ENCODE results near the gene AMH. TPM values are rescaled to one million over a fixed set of nuclear protein-coding genes. Genes with fewer than 3 reads are reported as not detected.
A peak's percentile ranks its signal among the peaks of the same experiment; 100 is the strongest.

Gene AMH
- total and polyA plus RNA-seq, 2 of the 13 experiments (the other 11 are each of a cell fraction or from before 2014, with no cell fraction given) = 0.03 to 0.18 TPM

DNA sequence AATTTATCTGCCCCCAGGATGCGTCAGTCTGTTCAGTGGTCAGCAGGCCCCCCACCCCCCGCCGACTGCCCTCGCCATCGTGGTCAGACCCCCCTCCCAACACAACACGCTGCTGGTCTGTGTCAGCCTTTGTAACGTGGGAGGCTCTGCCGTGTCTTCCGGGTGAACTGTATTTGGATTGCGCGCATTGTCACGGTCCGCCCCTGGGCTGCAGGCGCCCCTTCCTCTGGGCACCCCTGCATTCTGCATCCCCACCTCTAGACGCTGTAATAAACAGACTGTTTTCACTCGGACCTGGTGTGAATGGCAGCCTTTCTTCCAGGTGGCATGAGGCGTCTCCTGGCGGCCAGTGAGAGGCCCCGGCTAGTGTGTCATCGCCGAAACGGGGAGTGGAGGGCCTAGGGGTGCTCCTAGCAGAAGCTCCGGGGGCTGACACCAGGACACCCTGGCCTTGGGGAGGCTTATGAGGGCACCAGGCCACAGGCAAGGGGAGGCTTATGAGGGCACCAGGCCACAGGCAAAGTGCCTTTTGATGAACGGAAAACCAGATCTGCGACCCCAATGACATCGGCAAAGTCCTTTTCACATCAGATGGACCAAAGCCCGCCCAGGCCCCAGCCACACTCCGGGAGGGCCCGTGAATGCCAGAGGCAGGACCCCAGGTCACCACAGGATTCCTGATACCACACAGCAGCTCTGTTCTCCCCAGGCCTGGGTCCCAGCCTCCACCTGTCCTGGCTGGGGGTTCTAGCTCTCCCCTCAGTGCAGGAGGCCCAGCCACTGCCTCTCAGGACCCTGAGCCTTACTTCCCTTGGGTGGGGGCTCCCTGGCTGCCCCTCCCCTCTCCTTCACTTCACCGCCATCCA, 16.6 kb upstream of the AMH start (continued):
- TF ChIP-seq ZNF333 (CRISPR knock-in tag; IDR thresholded peaks at IDR 0.05; ENCODE audit: borderline replicate concordance) = no peak
- peak; percentile 81 for TF ChIP-seq AGO1 (IDR thresholded peaks at IDR 0.05; ENCODE audit: low read depth, low read length, poor library complexity, severe bottlenecking)
- no peak for TF ChIP-seq CBX2 (IDR thresholded peaks at IDR 0.05; ENCODE audit: low read depth, low read length)
- no peak for TF ChIP-seq CBX2 (CRISPR knock-in tag; IDR thresholded peaks at IDR 0.05; ENCODE audit: low read depth)
- TF ChIP-seq HMGA1 (CRISPR knock-in tag; conservative IDR thresholded peaks at IDR 0.05) = no peak
- peak; percentile 25; the same call in 1 of the 2 replicates for TF ChIP-seq MED1 (CRISPR knock-in tag; IDR thresholded peaks at IDR 0.05)
- TF ChIP-seq ZNF589 (CRISPR knock-in tag; conservative IDR thresholded peaks at IDR 0.05) = 0 out of 2 replicates have a peak, but pooled peaks have one; percentile 13
- TF ChIP-seq NFYC (CRISPR knock-in tag; IDR thresholded peaks at IDR 0.05) = no peak
- TF ChIP-seq CHD4 (IDR thresholded peaks at IDR 0.05; ENCODE audit: borderline replicate concordance, low read length) = no peak
- no peak for TF ChIP-seq SMAD3 (CRISPR knock-in tag; IDR thresholded peaks at IDR 0.05)
- TF ChIP-seq, protein P1, sequence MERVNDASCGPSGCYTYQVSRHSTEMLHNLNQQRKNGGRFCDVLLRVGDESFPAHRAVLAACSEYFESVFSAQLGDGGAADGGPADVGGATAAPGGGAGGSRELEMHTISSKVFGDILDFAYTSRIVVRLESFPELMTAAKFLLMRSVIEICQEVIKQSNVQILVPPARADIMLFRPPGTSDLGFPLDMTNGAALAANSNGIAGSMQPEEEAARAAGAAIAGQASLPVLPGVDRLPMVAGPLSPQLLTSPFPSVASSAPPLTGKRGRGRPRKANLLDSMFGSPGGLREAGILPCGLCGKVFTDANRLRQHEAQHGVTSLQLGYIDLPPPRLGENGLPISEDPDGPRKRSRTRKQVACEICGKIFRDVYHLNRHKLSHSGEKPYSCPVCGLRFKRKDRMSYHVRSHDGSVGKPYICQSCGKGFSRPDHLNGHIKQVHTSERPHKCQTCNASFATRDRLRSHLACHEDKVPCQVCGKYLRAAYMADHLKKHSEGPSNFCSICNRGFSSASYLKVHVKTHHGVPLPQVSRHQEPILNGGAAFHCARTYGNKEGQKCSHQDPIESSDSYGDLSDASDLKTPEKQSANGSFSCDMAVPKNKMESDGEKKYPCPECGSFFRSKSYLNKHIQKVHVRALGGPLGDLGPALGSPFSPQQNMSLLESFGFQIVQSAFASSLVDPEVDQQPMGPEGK (CRISPR knock-in tag; IDR thresholded peaks at IDR 0.05) = 0 out of 2 replicates have a peak, but pooled peaks have one; percentile 9
- TF ChIP-seq, protein P2, sequence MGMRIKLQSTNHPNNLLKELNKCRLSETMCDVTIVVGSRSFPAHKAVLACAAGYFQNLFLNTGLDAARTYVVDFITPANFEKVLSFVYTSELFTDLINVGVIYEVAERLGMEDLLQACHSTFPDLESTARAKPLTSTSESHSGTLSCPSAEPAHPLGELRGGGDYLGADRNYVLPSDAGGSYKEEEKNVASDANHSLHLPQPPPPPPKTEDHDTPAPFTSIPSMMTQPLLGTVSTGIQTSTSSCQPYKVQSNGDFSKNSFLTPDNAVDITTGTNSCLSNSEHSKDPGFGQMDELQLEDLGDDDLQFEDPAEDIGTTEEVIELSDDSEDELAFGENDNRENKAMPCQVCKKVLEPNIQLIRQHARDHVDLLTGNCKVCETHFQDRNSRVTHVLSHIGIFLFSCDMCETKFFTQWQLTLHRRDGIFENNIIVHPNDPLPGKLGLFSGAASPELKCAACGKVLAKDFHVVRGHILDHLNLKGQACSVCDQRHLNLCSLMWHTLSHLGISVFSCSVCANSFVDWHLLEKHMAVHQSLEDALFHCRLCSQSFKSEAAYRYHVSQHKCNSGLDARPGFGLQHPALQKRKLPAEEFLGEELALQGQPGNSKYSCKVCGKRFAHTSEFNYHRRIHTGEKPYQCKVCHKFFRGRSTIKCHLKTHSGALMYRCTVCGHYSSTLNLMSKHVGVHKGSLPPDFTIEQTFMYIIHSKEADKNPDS (CRISPR knock-in tag; IDR thresholded peaks at IDR 0.05) = no peak
- TF ChIP-seq, protein P3, sequence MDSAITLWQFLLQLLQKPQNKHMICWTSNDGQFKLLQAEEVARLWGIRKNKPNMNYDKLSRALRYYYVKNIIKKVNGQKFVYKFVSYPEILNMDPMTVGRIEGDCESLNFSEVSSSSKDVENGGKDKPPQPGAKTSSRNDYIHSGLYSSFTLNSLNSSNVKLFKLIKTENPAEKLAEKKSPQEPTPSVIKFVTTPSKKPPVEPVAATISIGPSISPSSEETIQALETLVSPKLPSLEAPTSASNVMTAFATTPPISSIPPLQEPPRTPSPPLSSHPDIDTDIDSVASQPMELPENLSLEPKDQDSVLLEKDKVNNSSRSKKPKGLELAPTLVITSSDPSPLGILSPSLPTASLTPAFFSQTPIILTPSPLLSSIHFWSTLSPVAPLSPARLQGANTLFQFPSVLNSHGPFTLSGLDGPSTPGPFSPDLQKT (CRISPR knock-in tag; IDR thresholded peaks at IDR 0.05; ENCODE audit: borderline replicate concordance) = no peak
- TF ChIP-seq, protein P4, sequence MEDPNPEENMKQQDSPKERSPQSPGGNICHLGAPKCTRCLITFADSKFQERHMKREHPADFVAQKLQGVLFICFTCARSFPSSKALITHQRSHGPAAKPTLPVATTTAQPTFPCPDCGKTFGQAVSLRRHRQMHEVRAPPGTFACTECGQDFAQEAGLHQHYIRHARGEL (CRISPR knock-in tag; IDR thresholded peaks at IDR 0.05) = no peak
- 0 out of 2 replicates have a peak, but pooled peaks have one; percentile 42 for TF ChIP-seq ATF7-NPFF (CRISPR knock-in tag; IDR thresholded peaks at IDR 0.05; ENCODE audit: low read depth)
- no peak for TF ChIP-seq ZNF614 (CRISPR knock-in tag; IDR thresholded peaks at IDR 0.05; ENCODE audit: borderline replicate concordance)
- TF ChIP-seq, protein P5, sequence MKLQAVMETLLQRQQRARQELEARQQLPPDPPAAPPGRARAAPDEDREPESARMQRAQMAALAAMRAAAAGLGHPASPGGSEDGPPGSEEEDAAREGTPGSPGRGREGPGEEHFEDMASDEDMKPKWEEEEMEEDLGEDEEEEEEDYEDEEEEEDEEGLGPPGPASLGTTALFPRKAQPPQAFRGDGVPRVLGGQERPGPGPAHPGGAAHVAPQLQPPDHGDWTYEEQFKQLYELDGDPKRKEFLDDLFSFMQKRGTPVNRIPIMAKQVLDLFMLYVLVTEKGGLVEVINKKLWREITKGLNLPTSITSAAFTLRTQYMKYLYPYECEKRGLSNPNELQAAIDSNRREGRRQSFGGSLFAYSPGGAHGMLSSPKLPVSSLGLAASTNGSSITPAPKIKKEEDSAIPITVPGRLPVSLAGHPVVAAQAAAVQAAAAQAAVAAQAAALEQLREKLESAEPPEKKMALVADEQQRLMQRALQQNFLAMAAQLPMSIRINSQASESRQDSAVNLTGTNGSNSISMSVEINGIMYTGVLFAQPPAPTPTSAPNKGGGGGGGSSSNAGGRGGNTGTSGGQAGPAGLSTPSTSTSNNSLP (IDR thresholded peaks at IDR 0.05; ENCODE audit: low read depth, low read length) = no peak
- TF ChIP-seq, protein P6, sequence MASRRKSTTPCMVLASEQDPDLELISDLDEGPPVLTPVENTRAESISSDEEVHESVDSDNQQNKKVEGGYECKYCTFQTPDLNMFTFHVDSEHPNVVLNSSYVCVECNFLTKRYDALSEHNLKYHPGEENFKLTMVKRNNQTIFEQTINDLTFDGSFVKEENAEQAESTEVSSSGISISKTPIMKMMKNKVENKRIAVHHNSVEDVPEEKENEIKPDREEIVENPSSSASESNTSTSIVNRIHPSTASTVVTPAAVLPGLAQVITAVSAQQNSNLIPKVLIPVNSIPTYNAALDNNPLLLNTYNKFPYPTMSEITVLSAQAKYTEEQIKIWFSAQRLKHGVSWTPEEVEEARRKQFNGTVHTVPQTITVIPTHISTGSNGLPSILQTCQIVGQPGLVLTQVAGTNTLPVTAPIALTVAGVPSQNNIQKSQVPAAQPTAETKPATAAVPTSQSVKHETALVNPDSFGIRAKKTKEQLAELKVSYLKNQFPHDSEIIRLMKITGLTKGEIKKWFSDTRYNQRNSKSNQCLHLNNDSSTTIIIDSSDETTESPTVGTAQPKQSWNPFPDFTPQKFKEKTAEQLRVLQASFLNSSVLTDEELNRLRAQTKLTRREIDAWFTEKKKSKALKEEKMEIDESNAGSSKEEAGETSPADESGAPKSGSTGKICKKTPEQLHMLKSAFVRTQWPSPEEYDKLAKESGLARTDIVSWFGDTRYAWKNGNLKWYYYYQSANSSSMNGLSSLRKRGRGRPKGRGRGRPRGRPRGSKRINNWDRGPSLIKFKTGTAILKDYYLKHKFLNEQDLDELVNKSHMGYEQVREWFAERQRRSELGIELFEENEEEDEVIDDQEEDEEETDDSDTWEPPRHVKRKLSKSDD (CRISPR knock-in tag; IDR thresholded peaks at IDR 0.05; ENCODE audit: low read depth) = no peak

Data from HepG2 (cell line).